Measurements from ENCODE around the gene RPL15.

DNA sequence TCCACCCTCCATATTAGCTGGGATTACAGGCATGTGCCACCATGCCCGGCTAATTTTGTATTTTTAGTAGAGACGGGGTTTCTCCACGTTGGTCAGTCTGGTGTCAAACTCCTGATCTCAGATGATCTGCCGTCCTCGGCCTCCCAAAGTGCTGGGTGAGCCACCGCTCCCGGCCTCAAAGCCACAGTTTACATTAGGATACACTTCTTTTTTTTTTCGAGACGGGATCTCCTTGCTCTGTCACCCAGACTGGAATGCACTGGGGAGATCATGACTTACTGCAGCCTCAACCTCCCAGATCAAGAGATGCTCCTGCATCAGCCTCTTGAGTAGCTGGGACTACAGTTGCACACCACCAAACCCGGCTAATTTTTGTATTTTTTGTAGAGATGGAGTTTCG lies 25.6 kb downstream of the RPL15 start:
- TF ChIP-seq, protein P1, sequence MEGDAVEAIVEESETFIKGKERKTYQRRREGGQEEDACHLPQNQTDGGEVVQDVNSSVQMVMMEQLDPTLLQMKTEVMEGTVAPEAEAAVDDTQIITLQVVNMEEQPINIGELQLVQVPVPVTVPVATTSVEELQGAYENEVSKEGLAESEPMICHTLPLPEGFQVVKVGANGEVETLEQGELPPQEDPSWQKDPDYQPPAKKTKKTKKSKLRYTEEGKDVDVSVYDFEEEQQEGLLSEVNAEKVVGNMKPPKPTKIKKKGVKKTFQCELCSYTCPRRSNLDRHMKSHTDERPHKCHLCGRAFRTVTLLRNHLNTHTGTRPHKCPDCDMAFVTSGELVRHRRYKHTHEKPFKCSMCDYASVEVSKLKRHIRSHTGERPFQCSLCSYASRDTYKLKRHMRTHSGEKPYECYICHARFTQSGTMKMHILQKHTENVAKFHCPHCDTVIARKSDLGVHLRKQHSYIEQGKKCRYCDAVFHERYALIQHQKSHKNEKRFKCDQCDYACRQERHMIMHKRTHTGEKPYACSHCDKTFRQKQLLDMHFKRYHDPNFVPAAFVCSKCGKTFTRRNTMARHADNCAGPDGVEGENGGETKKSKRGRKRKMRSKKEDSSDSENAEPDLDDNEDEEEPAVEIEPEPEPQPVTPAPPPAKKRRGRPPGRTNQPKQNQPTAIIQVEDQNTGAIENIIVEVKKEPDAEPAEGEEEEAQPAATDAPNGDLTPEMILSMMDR (IDR thresholded peaks at IDR 0.05; ENCODE audit: poor library complexity), result no peak
- TF ChIP-seq EZH2 (IDR thresholded peaks at IDR 0.05; ENCODE audit: borderline replicate concordance), result no peak
